OCI-LY1 (cell line): ENCODE data around the gene USP54.

Source experiments
- H2AFZ ChIP-seq: fragments of 200-600 bp; sonication (generic), shearing (Covaris generic); 2 replicates; pipeline ENCODE4 v1.6.0; 2014; ENCODE audit warnings: antibody characterized with exemption, mild to moderate bottlenecking, low read length
- H3F3A ChIP-seq: fragments of 200-600 bp; sonication (generic), shearing (Covaris generic); 2 replicates; pipeline ENCODE4 v1.6.0; 2014; ENCODE audit warnings: mild to moderate bottlenecking, antibody characterized with exemption, low read length, moderate library complexity; ENCODE audit not compliant: insufficient read depth
- H3K27ac ChIP-seq: fragments of 200-600 bp; sonication (generic); 2 replicates; pipeline ENCODE4 v1.5.1; 2014; ENCODE audit warnings: low read length, mixed run types, mild to moderate bottlenecking, low read depth; ENCODE audit not compliant: poor library complexity, severe bottlenecking
- H3K27me3 ChIP-seq: fragments of 200-600 bp; sonication (generic); 2 replicates; pipeline ENCODE4 v1.6.0; 2014; ENCODE audit warnings: antibody characterized with exemption, mild to moderate bottlenecking, low read length, moderate library complexity; ENCODE audit not compliant: insufficient read depth
- H3K36me3 ChIP-seq: fragments of 200-600 bp; sonication (generic); 2 replicates; pipeline ENCODE4 v1.6.1; 2014; ENCODE audit warnings: mild to moderate bottlenecking, antibody characterized with exemption, low read length, moderate library complexity, mixed read lengths; ENCODE audit not compliant: insufficient read depth
- H3K4me1 ChIP-seq: fragments of 200-600 bp; sonication (generic); 2 replicates; pipeline ENCODE4 v1.5.1; 2014; ENCODE audit warnings: mild to moderate bottlenecking, low read length, moderate library complexity; ENCODE audit not compliant: insufficient read depth, severe bottlenecking
- H3K4me2 ChIP-seq: fragments of 200-600 bp; sonication (generic), shearing (Covaris generic); 2 replicates; pipeline ENCODE4 v1.6.1; 2014; ENCODE audit warnings: low read length
- H3K4me3 ChIP-seq: fragments of 200-600 bp; sonication (generic); 2 replicates; pipeline ENCODE4 v1.5.1; 2014; ENCODE audit warnings: low read length, low read depth, mild to moderate bottlenecking, mixed read lengths; ENCODE audit not compliant: poor library complexity, severe bottlenecking
- H3K79me2 ChIP-seq: fragments of 200-600 bp; shearing (Covaris generic); 2 replicates; pipeline ENCODE4 v1.6.1; 2016; ENCODE audit warnings: mixed run types, low read length, mixed read lengths; ENCODE audit not compliant: insufficient read depth
- H3K9ac ChIP-seq: fragments of 200-600 bp; sonication (generic), shearing (Covaris generic); 2 replicates; pipeline ENCODE4 v1.6.1; 2014; ENCODE audit warnings: mild to moderate bottlenecking, low read length, mixed read lengths
- H3K9me2 ChIP-seq: fragments of 200-600 bp; sonication (generic), shearing (Covaris generic); 2 replicates; pipeline ENCODE4 v1.6.1; 2014; ENCODE audit warnings: low read depth, mild to moderate bottlenecking, low read length, mixed read lengths
- H3K9me3 ChIP-seq: fragments of 200-600 bp; shearing (Covaris generic); 2 replicates; pipeline ENCODE4 v1.6.1; 2014; ENCODE audit warnings: low read length, mixed read lengths
- H4K20me1 ChIP-seq: fragments of 200-600 bp; sonication (generic), shearing (Covaris generic); 2 replicates; pipeline ENCODE4 v1.6.0; 2016; ENCODE audit warnings: mild to moderate bottlenecking, low read length; ENCODE audit not compliant: insufficient read depth
- CTCF ChIP-seq: fragments of 200-600 bp; sonication (generic), shearing (Covaris generic); IDR thresholded peaks from 2 replicates; pipeline ENCODE4 v1.5.1; 2017; ENCODE audit warnings: mild to moderate bottlenecking, antibody characterized with exemption, low read length, moderate library complexity, mixed read lengths
- EZH2 ChIP-seq: fragments of 200-600 bp; sonication (generic), shearing (Covaris generic); IDR thresholded peaks from 2 replicates; pipeline ENCODE4 v1.8.0; 2017; ENCODE audit warnings: borderline replicate concordance, mixed run types, mild to moderate bottlenecking, antibody characterized with exemption, low read length, moderate library complexity, mixed read lengths

Gene USP54

GRCh38 chr10:73486601-73487000 is 104.5 kb downstream of the USP54 start:
- Histone ChIP-seq H3K9ac (no peak overlapping the region), H3K4me1 (no peaks in the 10 kb centered on the region), H3K4me2 (no peak overlapping the region), H3K27ac (no peak overlapping the region), H3K79me2 (peaks cover 42% of the 10 kb centered on the region), H3K9me3 (no peaks in the 10 kb centered on the region), H3K4me3 (no peak overlapping the region), H4K20me1 (no peaks in the 10 kb centered on the region), H3K36me3 (peaks cover 32% of the 10 kb centered on the region), H3K9me2 (no peaks in the 10 kb centered on the region), H3K27me3 (no peaks in the 10 kb centered on the region), H2AFZ (no peak overlapping the region), H3F3A (no peaks in the 10 kb centered on the region)
- TF ChIP-seq EZH2 (no peak), CTCF (no peak)

GRCh38 chr10:73485320-73485719 is 105.8 kb downstream of the USP54 start:
- Histone ChIP-seq H3K79me2 (peaks cover 36% of the 10 kb centered on the region), H3K36me3 (peaks cover 31% of the 10 kb centered on the region)

DNA sequence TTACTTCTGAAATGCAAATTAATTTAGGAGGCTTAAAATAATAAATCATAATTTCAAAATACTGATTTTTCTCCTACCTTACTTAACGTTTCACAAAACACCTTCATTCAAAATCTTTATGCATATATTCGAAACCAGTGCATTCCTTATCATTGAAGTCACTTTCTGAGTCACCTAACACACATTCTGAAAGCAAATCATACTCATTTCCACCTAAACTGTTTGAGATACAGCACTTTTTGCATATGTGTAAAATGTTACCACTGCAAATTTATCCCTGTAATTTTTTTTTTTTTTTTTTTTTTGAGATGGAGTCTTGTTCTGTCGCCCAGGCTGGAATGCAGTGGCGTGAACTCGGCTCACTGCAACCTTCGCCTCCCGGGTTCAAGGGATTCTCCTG is 111.0 kb downstream of the USP54 start:
- H3F3A ChIP-seq = no peaks in the 10 kb centered on the region
- H3K36me3 ChIP-seq = peaks cover 44% of the 10 kb centered on the region
- H3K79me2 ChIP-seq = peaks cover 9% of the 10 kb centered on the region
- no peaks in the 10 kb centered on the region for H3K4me1 ChIP-seq
- H3K9me3 ChIP-seq = no peaks in the 10 kb centered on the region
- no peak for TF ChIP-seq EZH2
- no peak for TF ChIP-seq CTCF
- no peak overlapping the region for H2AFZ ChIP-seq
- H3K27ac ChIP-seq = no peak overlapping the region
- H3K4me2 ChIP-seq = no peak overlapping the region
- H3K4me3 ChIP-seq = no peak overlapping the region
- H3K9ac ChIP-seq = no peak overlapping the region
- H3K27me3 ChIP-seq = no peaks in the 10 kb centered on the region
- no peaks in the 10 kb centered on the region for H3K9me2 ChIP-seq
- no peaks in the 10 kb centered on the region for H4K20me1 ChIP-seq

More at GRCh38 chr10:73485320-73485719, 105.8 kb downstream of the USP54 start:
- Histone ChIP-seq H2AFZ (no peak overlapping the region), H3K4me1 (no peaks in the 10 kb centered on the region), H3K27me3 (no peaks in the 10 kb centered on the region), H3K9me2 (no peaks in the 10 kb centered on the region), H3K4me2 (no peak overlapping the region), H3F3A (no peaks in the 10 kb centered on the region), H3K4me3 (no peak overlapping the region), H3K9ac (no peak overlapping the region), H4K20me1 (no peaks in the 10 kb centered on the region), H3K9me3 (no peaks in the 10 kb centered on the region), H3K27ac (no peak overlapping the region)
- no peak for TF ChIP-seq EZH2
- TF ChIP-seq CTCF = no peak
